Renal cortex interstitium (tissue), 3 donors: ENCODE measurements around the gene TGM4. TPM values are rescaled to one million over a fixed set of nuclear protein-coding genes. Genes with fewer than 3 reads are reported as not detected.

Experiments
- polyA plus RNA-seq, 3 donors: library from polyadenylated mRNA; unstranded; fragments of 120-200 nt; gene quantifications; one replicate each; pipeline ENCODE4 v1.2.1, GENCODE V29; 2013; ENCODE audit not compliant: insufficient read length in 3 of 3

The TGM4 gene
- polyA plus RNA-seq, 3 donors, result 0.03 to 0.18 (median 0.12) TPM

Other genes starting within 250 kb of the TGM4 start
- gene ZNF197, start 249.6 kb upstream of the TGM4 start, polyA plus RNA-seq, result 10 to 100 TPM; 33.0 to 35.0 (median 33.9) TPM
- gene ZNF35, start 225.9 kb upstream of the TGM4 start, polyA plus RNA-seq, result 10 to 100 TPM; 10.5 to 11.7 (median 11.6) TPM
- gene ZNF502, start 161.9 kb upstream of the TGM4 start, polyA plus RNA-seq, result 10 to 100 TPM; 12.7 to 14.7 (median 12.7) TPM
- gene ZNF501, start 145.0 kb upstream of the TGM4 start, polyA plus RNA-seq, result 10 to 100 TPM; 12.0 to 12.4 (median 12.1) TPM
- gene KIAA1143, start 113.0 kb upstream of the TGM4 start, polyA plus RNA-seq, result 10 to 100 TPM; 49.5 to 63.8 (median 52.0) TPM
- gene KIF15, start 112.8 kb upstream of the TGM4 start, polyA plus RNA-seq, result 10 to 100 TPM; 21.2 to 31.2 (median 30.6) TPM
- gene TMEM42, start 12.7 kb upstream of the TGM4 start, polyA plus RNA-seq, result 10 to 100 TPM; 27.8 to 32.1 (median 28.2) TPM
- gene ZDHHC3, start 101.6 kb downstream of the TGM4 start, polyA plus RNA-seq, result 10 to 100 TPM; 80.3 to 95.3 (median 84.9) TPM
- 10 to 100 TPM; 47.3 to 54.9 (median 48.8) TPM for gene EXOSC7, start 101.6 kb downstream of the TGM4 start, polyA plus RNA-seq
- gene CLEC3B, start 151.7 kb downstream of the TGM4 start, polyA plus RNA-seq, result 10 to 100 TPM; 14.6 to 36.9 (median 22.7) TPM